K562 (cell line): ENCODE measurements around the gene IMP4. TPM values are rescaled to one million over a fixed set of nuclear protein-coding genes. Genes with fewer than 3 reads are reported as not detected.

Source experiments
- ATAC-seq: fragments of 200-7000 bp; cut with Tn5 transposase; 3 replicates; pipeline ENCODE4 v1.9.1; 2020; ENCODE audit warnings: moderate library complexity
- BruUV-seq: library from RNA; stranded (reverse); fragments of 400-500 nt; replicated peaks from 2 replicates; lab custom pipeline; 2021; lab: Mats Ljungman, UMichigan
- CTCF ChIA-PET: fragments of 300-600 bp; formaldehyde crosslinking; extraction: SDS; loops from one replicate; lab custom pipeline; 2021; ENCODE audit warnings: low intra/inter-chr PET ratio; lab: Yijun Ruan, JAX
- POLR2A ChIA-PET: fragments of 300-600, 350-650 bp; sonication (Branson Sonifier 250); formaldehyde crosslinking; extraction: SDS; loops from one replicate; lab custom pipeline; 2021; ENCODE audit warnings: antibody characterized with exemption, inconsistent platforms; lab: Yijun Ruan, JAX
- DNase-seq, 4 experiments: peaks; one replicate each; pipeline versions ENCODE4 v3.0.0 to v3.0.0-alpha.2; 2011 to 2018; ENCODE audit warnings: low spot score in 3 of 4, mixed read lengths in 3 of 4; ENCODE audit errors: extremely low read depth in 1 of 4
- FAIRE-seq: peaks from 2 replicates; lab custom pipeline; 2011; peaks lifted over from hg19 to GRCh38; lab: Jason Lieb, UNC
- H2AFZ ChIP-seq: 2 replicates; pipeline ENCODE4 v1.6.0; 2011; ENCODE audit warnings: low read depth, low read length, control low read depth, inconsistent platforms
- H3K27ac ChIP-seq: fragments of 200-600 bp; 3 replicates; pipeline ENCODE4 v1.8.0; 2011; ENCODE audit warnings: low read depth, mild to moderate bottlenecking, control low read depth, inconsistent platforms, low read length, moderate library complexity, mixed read lengths; ENCODE audit errors: extremely low read depth
- H3K27me3 ChIP-seq, 2 experiments: fragments of 300-600 bp in 1 of 2; 2 replicates in 1 of 2; 3 replicates in 1 of 2; pipeline versions ENCODE4 v1.6.0 to v1.8.0; 2011; ENCODE audit warnings: inconsistent platforms in 2 of 2, low read length in 2 of 2, mild to moderate bottlenecking in 1 of 2, mixed read lengths in 1 of 2, moderate library complexity in 1 of 2; ENCODE audit not compliant: control insufficient read depth in 2 of 2, insufficient read depth in 2 of 2
- H3K36me3 ChIP-seq: fragments of 300-600 bp; 3 replicates; pipeline ENCODE4 v1.8.0; 2011; ENCODE audit warnings: mild to moderate bottlenecking, low read length, inconsistent platforms; ENCODE audit not compliant: control insufficient read depth, insufficient read depth
- H3K4me1 ChIP-seq, 2 experiments: fragments of 200-600 bp in 1 of 2; replicated peaks in 1 of 2; 2 replicates in 1 of 2; 3 replicates in 1 of 2; pipeline versions ENCODE4 v1.5.1 to v1.8.0; 2011; ENCODE audit warnings: inconsistent platforms in 2 of 2, low read length in 2 of 2, mild to moderate bottlenecking in 1 of 2, mixed read lengths in 1 of 2, moderate library complexity in 1 of 2; ENCODE audit not compliant: control insufficient read depth in 2 of 2, insufficient read depth in 2 of 2
- H3K4me2 ChIP-seq: 2 replicates; pipeline ENCODE4 v1.6.1; 2011; ENCODE audit warnings: low read length, control low read depth, inconsistent platforms, mixed read lengths; ENCODE audit not compliant: insufficient read depth
- H3K4me3 ChIP-seq: fragments of 200-600 bp; sonication (generic), shearing (Covaris generic); 2 replicates; pipeline ENCODE4 v1.5.1; 2016; ENCODE audit warnings: control low read depth, inconsistent platforms
- H3K79me2 ChIP-seq: fragments of 200-600 bp; 3 replicates; pipeline ENCODE4 v1.8.0; 2011; ENCODE audit warnings: low read length, inconsistent platforms; ENCODE audit not compliant: control insufficient read depth, insufficient read depth
- H3K9ac ChIP-seq, 2 experiments: 2 replicates each; pipeline versions ENCODE4 v1.6.0 to v1.6.1; 2011; ENCODE audit warnings: low read depth in 2 of 2, low read length in 2 of 2, control low read depth in 1 of 2, inconsistent platforms in 1 of 2, mild to moderate bottlenecking in 1 of 2, mixed read lengths in 1 of 2; ENCODE audit not compliant: insufficient read depth in 1 of 2
- H3K9me1 ChIP-seq: one replicate; pipeline ENCODE4 v1.6.0; 2011; ENCODE audit warnings: inconsistent platforms, mild to moderate bottlenecking, low read length, moderate library complexity; ENCODE audit not compliant: control insufficient read depth, insufficient read depth
- H3K9me3 ChIP-seq: replicated peaks from 2 replicates; pipeline ENCODE4 v1.5.1; 2011; ENCODE audit warnings: low read depth, low read length, inconsistent platforms; ENCODE audit not compliant: control insufficient read depth, insufficient read depth
- H4K20me1 ChIP-seq: replicated peaks from 2 replicates; pipeline ENCODE4 v1.6.1; 2011; ENCODE audit warnings: low read length, inconsistent platforms, mixed read lengths; ENCODE audit not compliant: control insufficient read depth, insufficient read depth
- ARID1B ChIP-seq: fragments of 450-650 bp; IDR thresholded peaks from 2 replicates; pipeline ENCODE4 v1.6.1; 2016; ENCODE audit warnings: antibody characterized with exemption, mild to moderate bottlenecking, inconsistent platforms
- BDP1 ChIP-seq: IDR thresholded peaks from 3 replicates; pipeline ENCODE4 v1.6.1; 2011; ENCODE audit not compliant: insufficient read length, insufficient read depth
- C11orf30 ChIP-seq: fragments of 450-650 bp; IDR thresholded peaks from 2 replicates; pipeline ENCODE4 v1.6.1; 2016; ENCODE audit warnings: low read depth, mild to moderate bottlenecking
- CTBP1 ChIP-seq: fragments of 450-650 bp; IDR thresholded peaks from 2 replicates; pipeline ENCODE4 v1.6.1; 2016; ENCODE audit warnings: borderline replicate concordance
- DPF2 ChIP-seq: fragments of 450-650 bp; IDR thresholded peaks from 2 replicates; pipeline ENCODE4 v1.6.1; 2016
- EP400 ChIP-seq: fragments of 450-650 bp; IDR thresholded peaks from 2 replicates; pipeline ENCODE4 v1.6.1; 2017; ENCODE audit warnings: antibody characterized with exemption, mild to moderate bottlenecking, moderate library complexity
- FOXA3 ChIP-seq, 2 experiments: fragments of 450-650 bp in 1 of 2; sonication (generic) in 1 of 2; formaldehyde crosslinking; IDR thresholded peaks in 1 of 2; conservative IDR thresholded peaks in 1 of 2; 2 replicates each; pipeline versions ENCODE4 v1.4.0 to v1.8.0; 2020 to 2022; ENCODE audit warnings: mild to moderate bottlenecking in 2 of 2, missing genetic modification reagents in 1 of 2
- L3MBTL2 ChIP-seq: fragments of 450-650 bp; IDR thresholded peaks from 2 replicates; pipeline ENCODE4 v1.6.1; 2016; ENCODE audit warnings: mild to moderate bottlenecking, moderate library complexity
- MAFK ChIP-seq: IDR thresholded peaks from 2 replicates; pipeline ENCODE4 v1.6.1; 2011; ENCODE audit warnings: low read length, improper control_type of control experiment
- MECOM ChIP-seq: fragments of 250-450 bp; sonication (Bioruptor Pico); IDR thresholded peaks from 2 replicates; pipeline ENCODE4 v1.8.0; 2022; ENCODE audit warnings: inconsistent platforms
- NCOR1 ChIP-seq: fragments of 450-650 bp; IDR thresholded peaks from 2 replicates; pipeline ENCODE4 v1.6.1; 2016; ENCODE audit warnings: mild to moderate bottlenecking, moderate library complexity
- RAD21 ChIP-seq, 2 experiments: fragments of 250-450 bp in 1 of 2; fragments of 450-650 bp in 1 of 2; sonication (Bioruptor Pico) in 1 of 2; formaldehyde crosslinking in 1 of 2; IDR thresholded peaks in 1 of 2; conservative IDR thresholded peaks in 1 of 2; 2 replicates each; pipeline versions ENCODE4 v1.4.0 to v1.8.0; 2020 to 2022; ENCODE audit warnings: mild to moderate bottlenecking in 2 of 2, moderate library complexity in 1 of 2
- SREBF2 ChIP-seq: sonication (generic); formaldehyde crosslinking; IDR thresholded peaks from 2 replicates; pipeline ENCODE4 v1.4.0; 2020; ENCODE audit warnings: mild to moderate bottlenecking, missing genetic modification reagents
- ZFP36 ChIP-seq: fragments of 150-350 bp; IDR thresholded peaks from 2 replicates; pipeline ENCODE4 v1.6.1; 2018; ENCODE audit warnings: low read length, low read depth; ENCODE audit not compliant: partially characterized antibody
- ZKSCAN8 ChIP-seq: fragments of 200-800 bp; sonication (Bioruptor generic); IDR thresholded peaks from 2 replicates; pipeline ENCODE4 v1.6.1; 2016; ENCODE audit warnings: missing genetic modification characterization, missing compliant biosample characterization
- ZNF316 ChIP-seq: fragments of 450-650 bp; IDR thresholded peaks from 2 replicates; pipeline ENCODE4 v1.6.1; 2016
- WGBS: fragments of 100-300 bp; shearing (Covaris generic); methylation state at CpG from one replicate; pipeline ENCODE4 v1.1.6; 2016; ENCODE audit warnings: low coverage, mixed read lengths; ENCODE audit not compliant: insufficient coverage; ENCODE audit errors: missing lambda C conversion rate; 5-methylcytosine and 5-hydroxymethylcytosine counted together
- in situ Hi-C: fragments of 300-500 bp; cut with MboI; formaldehyde crosslinking; loops from 4 replicates; pipeline ENCODE4 v1.15.0; 2018; ENCODE audit warnings: inconsistent platforms, mixed read lengths
- intact Hi-C: fragments of 100-400 bp; cut with micrococcal nuclease; formaldehyde crosslinking; loops from 2 replicates; pipeline ENCODE4 v1.14.2; 2022
- polyA plus RNA-seq, 8 experiments: library from polyadenylated mRNA; depleted of rRNA in 4 of 8; stranded (reverse) in 5 of 8; unstranded in 3 of 8; fragments of >200 nt; fragmentation: Nextera tagmentation in 2 of 8; fragmentation: Illumina TruSeq in 1 of 8; extraction: Ambion mirVana in 2 of 8; extraction: Trizol in 1 of 8; gene quantifications; 2 replicates each; pipeline versions ENCODE4 v1.2.1 to v1.2.3, GENCODE V29; 2011 to 2014; ENCODE audit warnings: inconsistent platforms in 1 of 8, missing spikeins in 1 of 8
- total RNA-seq, 7 experiments: library from RNA; depleted of rRNA in 6 of 7; stranded (reverse); fragments of >200 nt in 6 of 7; fragmentation: Illumina TruSeq in 2 of 7; extraction: Trizol in 2 of 7; gene quantifications; 2 replicates each; pipeline versions ENCODE4 v1.2.1 to v1.2.3, GENCODE V29; 2011 to 2021; ENCODE audit warnings: low replicate concordance in 1 of 7
- TF ChIP-seq, protein P1 (sequence below), 2 experiments: IDR thresholded peaks in 1 of 2; conservative IDR thresholded peaks in 1 of 2; 2 replicates each; pipeline ENCODE4 v1.6.1; 2016; ENCODE audit warnings: low read depth in 2 of 2, mild to moderate bottlenecking in 1 of 2, missing compliant biosample characterization in 1 of 2, missing genetic modification characterization in 1 of 2, moderate library complexity in 1 of 2
- TF ChIP-seq, protein P2 (sequence below), 2 experiments: fragments of 450-650 bp; conservative IDR thresholded peaks; 2 replicates each; pipeline ENCODE4 v1.6.1; 2017; ENCODE audit warnings: mild to moderate bottlenecking in 2 of 2, moderate library complexity in 2 of 2

IMP4 gene
- total and polyA plus RNA-seq, 9 of the 15 experiments (the other 6 are each of a cell fraction or from before 2014, with no cell fraction given) = 35.4 to 209 (median 100.0) TPM

DNA sequence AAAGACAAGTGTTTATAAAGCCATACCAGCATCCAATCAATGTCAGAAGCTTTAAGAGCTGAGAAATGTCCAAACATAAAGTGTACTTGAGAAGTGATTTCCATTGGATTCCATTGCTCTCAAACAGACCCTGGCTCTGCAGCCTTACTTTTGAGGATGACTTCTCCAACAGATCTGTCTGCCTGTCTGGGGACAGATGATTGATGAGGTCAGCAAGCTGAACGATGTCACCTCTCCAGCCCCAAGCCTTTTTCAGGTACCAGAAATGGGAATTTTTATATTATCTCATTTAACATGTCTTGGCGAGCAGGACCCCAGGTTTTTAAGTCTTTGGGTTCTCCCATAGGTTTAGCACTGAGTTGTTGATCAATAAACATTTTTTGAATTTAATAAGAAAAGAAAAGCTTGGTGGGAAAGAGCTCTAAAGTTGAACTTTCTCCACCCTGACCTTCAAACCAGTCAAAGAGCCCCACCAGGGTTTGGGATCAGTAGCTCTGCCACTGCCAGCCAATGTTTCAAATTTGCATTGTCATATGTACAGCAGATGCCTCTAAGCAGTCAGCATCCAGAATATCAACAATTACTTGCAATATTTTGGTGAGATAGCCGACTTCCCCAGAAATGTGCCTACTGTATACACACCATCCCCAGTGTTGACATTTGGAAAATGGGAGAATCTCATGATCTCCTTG is 35.7 kb downstream of the IMP4 start:
- Histone ChIP-seq H3K79me2 (peaks cover 18% of the 10 kb centered on the region), H3K27ac (peak overlapping the region; percentile 81), H4K20me1 (no peaks in the 10 kb centered on the region), H3K9me3 (peaks cover 2% of the 10 kb centered on the region; the same call in 1 of the 2 replicates), H3K4me3 (no peak overlapping the region), H3K9me1 (no peaks in the 10 kb centered on the region), H3K4me2 (no peak overlapping the region; the same call in 1 of the 2 replicates), H3K4me1 (peaks cover 32 to 59% of the 10 kb centered on the region in 2 experiments), H2AFZ (peak overlapping the region; percentile 25; the same call in 1 of the 2 replicates), H3K27me3 (no peaks in the 10 kb centered on the region), H3K36me3 (peaks cover 21% of the 10 kb centered on the region; the same call in 2 of the 3 replicates), H3K9ac (0 out of 4 replicates have a peak overlapping the region, but pooled peaks of 1 of the 2 experiments have one; percentile 0)
- 28% methylated on average over 3 of the region's 3 CpGs for WGBS
- POLR2A ChIA-PET = interaction anchor here (0.7 to 4.0 kb wide), 6 partner anchors 9 to 197 kb away, joined by 3 to 18 read pairs (median 5); partner anchors contain the start of genes IMP4, PTPN18 and SMPD4
- intact Hi-C loops = no loop called here
- in situ Hi-C loops = loop anchor here (25.0 kb wide), 1 partner anchor 209 kb away; the partner anchor contains the start of gene CFC1
- FAIRE-seq = no peak
- peak; percentile 11 for ATAC-seq
- DNase-seq = peak in 2 of 4 experiments; percentile 43 to 46
- CTCF ChIA-PET = no interaction called here
- BruUV-seq = no TSS peak
- no peak for TF ChIP-seq SREBF2 (CRISPR knock-in tag)
- TF ChIP-seq C11orf30 = peak; percentile 87
- TF ChIP-seq MAFK = peak; percentile 69; the same call in 1 of the 2 replicates
- TF ChIP-seq FOXA3 (CRISPR knock-in tag; conservative IDR thresholded peaks at IDR 0.05 in 1 of 2, IDR thresholded peaks at IDR 0.05 in 1 of 2) = 0 out of 4 replicates have a peak, but pooled peaks of 1 of the 2 experiments have one; percentile 22
- TF ChIP-seq EP400 = peak; percentile 28; the same call in 1 of the 2 replicates
- TF ChIP-seq, protein P1, sequence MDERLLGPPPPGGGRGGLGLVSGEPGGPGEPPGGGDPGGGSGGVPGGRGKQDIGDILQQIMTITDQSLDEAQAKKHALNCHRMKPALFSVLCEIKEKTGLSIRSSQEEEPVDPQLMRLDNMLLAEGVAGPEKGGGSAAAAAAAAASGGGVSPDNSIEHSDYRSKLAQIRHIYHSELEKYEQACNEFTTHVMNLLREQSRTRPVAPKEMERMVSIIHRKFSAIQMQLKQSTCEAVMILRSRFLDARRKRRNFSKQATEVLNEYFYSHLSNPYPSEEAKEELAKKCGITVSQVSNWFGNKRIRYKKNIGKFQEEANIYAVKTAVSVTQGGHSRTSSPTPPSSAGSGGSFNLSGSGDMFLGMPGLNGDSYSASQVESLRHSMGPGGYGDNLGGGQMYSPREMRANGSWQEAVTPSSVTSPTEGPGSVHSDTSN (CRISPR knock-in tag; IDR thresholded peaks at IDR 0.05; ENCODE audit: low read depth) = peak; percentile 71
- TF ChIP-seq, protein P1 (tag; conservative IDR thresholded peaks at IDR 0.05; ENCODE audit: low read depth) = peak; percentile 86
- no peak for TF ChIP-seq RAD21 (CRISPR knock-in tag; conservative IDR thresholded peaks at IDR 0.05 in 1 of 2, IDR thresholded peaks at IDR 0.05 in 1 of 2)
- TF ChIP-seq NCOR1 = 0 out of 2 replicates have a peak, but pooled peaks have one; percentile 16
- TF ChIP-seq, protein P2, sequence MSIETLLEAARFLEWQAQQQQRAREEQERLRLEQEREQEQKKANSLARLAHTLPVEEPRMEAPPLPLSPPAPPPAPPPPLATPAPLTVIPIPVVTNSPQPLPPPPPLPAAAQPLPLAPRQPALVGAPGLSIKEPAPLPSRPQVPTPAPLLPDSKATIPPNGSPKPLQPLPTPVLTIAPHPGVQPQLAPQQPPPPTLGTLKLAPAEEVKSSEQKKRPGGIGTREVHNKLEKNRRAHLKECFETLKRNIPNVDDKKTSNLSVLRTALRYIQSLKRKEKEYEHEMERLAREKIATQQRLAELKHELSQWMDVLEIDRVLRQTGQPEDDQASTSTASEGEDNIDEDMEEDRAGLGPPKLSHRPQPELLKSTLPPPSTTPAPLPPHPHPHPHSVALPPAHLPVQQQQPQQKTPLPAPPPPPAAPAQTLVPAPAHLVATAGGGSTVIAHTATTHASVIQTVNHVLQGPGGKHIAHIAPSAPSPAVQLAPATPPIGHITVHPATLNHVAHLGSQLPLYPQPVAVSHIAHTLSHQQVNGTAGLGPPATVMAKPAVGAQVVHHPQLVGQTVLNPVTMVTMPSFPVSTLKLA (conservative IDR thresholded peaks at IDR 0.05) = 0 out of 4 replicates have a peak, but pooled peaks of 1 of the 2 experiments have one; percentile 18
- TF ChIP-seq ARID1B = peak; percentile 56
- no peak for TF ChIP-seq BDP1
- peak; percentile 97 for TF ChIP-seq ZNF316
- peak; percentile 82 for TF ChIP-seq DPF2
- TF ChIP-seq CTBP1 = 0 out of 2 replicates have a peak, but pooled peaks have one; percentile 11
- TF ChIP-seq L3MBTL2 = 0 out of 2 replicates have a peak, but pooled peaks have one; percentile 21
- peak; percentile 100 for TF ChIP-seq ZKSCAN8 (CRISPR knock-in tag)
- peak; percentile 95 for TF ChIP-seq MECOM (CRISPR knock-in tag)
- peak; percentile 16 for TF ChIP-seq ZFP36
